Stomach (tissue), 4 donors: ENCODE data around the gene CDYL.

Source experiments
- POLR2AphosphoS5 ChIP-seq, 3 donors: sonication (generic); formaldehyde crosslinking; IDR thresholded peaks; one replicate each; pipeline ENCODE4 v1.6.1; 2016; ENCODE audit warnings: antibody characterized with exemption in 3 of 3
- TF ChIP-seq, protein P1 (sequence below), 7 experiments: fragments of 450-650 bp in 4 of 7; fragments of 200-600 bp in 3 of 7; sonication (generic) in 3 of 7; IDR thresholded peaks; one replicate each; pipeline ENCODE4 v1.5.1; 2016 to 2019; ENCODE audit warnings: antibody characterized with exemption in 7 of 7, control low read depth in 2 of 7, mild to moderate bottlenecking in 1 of 7

DNA sequence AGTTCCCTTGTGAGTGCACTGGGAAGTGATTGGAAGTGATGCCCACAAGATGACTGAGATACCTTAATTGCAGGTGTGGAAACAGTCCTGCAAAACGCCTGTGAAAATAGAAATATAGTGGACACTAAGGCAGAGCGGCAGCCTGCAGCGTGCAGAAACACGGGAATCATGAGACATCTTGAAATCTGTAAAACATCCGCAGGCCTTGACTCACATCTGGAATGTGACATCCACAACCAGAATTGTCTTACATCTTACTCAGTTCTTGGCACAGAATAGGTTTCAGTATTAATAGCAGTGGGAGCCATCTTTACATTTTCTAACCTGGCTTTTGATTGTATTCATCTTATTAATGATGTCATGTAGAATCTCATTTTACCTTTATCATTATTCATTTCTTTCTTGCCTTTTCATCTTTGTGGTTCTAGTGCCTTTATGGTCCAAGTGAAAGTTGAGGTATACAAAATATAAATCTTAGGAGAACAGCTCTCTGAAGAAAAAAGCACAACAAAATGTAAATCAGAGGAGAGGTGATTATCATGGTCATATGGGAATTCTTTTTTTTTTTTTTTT lies 44.6 kb downstream of the CDYL start:
- TF ChIP-seq, protein P1, sequence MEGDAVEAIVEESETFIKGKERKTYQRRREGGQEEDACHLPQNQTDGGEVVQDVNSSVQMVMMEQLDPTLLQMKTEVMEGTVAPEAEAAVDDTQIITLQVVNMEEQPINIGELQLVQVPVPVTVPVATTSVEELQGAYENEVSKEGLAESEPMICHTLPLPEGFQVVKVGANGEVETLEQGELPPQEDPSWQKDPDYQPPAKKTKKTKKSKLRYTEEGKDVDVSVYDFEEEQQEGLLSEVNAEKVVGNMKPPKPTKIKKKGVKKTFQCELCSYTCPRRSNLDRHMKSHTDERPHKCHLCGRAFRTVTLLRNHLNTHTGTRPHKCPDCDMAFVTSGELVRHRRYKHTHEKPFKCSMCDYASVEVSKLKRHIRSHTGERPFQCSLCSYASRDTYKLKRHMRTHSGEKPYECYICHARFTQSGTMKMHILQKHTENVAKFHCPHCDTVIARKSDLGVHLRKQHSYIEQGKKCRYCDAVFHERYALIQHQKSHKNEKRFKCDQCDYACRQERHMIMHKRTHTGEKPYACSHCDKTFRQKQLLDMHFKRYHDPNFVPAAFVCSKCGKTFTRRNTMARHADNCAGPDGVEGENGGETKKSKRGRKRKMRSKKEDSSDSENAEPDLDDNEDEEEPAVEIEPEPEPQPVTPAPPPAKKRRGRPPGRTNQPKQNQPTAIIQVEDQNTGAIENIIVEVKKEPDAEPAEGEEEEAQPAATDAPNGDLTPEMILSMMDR (IDR thresholded peaks at IDR 0.05), result no peak
- TF ChIP-seq POLR2AphosphoS5 (IDR thresholded peaks at IDR 0.05), result no peak
